A673 (cell line): ENCODE data around the gene TNPO2. TPM values are rescaled to one million over a fixed set of nuclear protein-coding genes. Genes with fewer than 3 reads are reported as not detected.

ENCODE experiments used
- BruUV-seq: library from RNA; stranded (reverse); fragments of 400-500 nt; replicated peaks from 2 replicates; lab custom pipeline; 2021; lab: Mats Ljungman, UMichigan
- CTCF ChIA-PET: fragments of 300-600 bp; sonication (Branson Sonifier 250); formaldehyde crosslinking; loops from one replicate; lab custom pipeline; 2022; ENCODE audit warnings: antibody characterized with exemption; lab: Charles Lee
- POLR2A ChIA-PET: fragments of 300-600 bp; sonication (Branson Sonifier 250); formaldehyde crosslinking; loops from one replicate; lab custom pipeline; 2022; ENCODE audit warnings: antibody characterized with exemption; ENCODE audit not compliant: low non-redundant PET; lab: Charles Lee
- DNase-seq: peaks from one replicate; pipeline ENCODE4 v3.0.0-alpha.2; 2015; ENCODE audit warnings: low spot score
- H3K27ac ChIP-seq: fragments of 200-600 bp; sonication (generic); 2 replicates; pipeline ENCODE4 v1.5.1; 2016; ENCODE audit warnings: mixed run types, low read depth, mild to moderate bottlenecking, mixed read lengths, antibody characterized with exemption, low read length; ENCODE audit not compliant: poor library complexity, severe bottlenecking
- H3K27me3 ChIP-seq: fragments of 200-600 bp; sonication (generic); replicated peaks from 2 replicates; pipeline ENCODE4 v1.6.1; 2017; ENCODE audit warnings: mixed run types, low read depth, mild to moderate bottlenecking, mixed read lengths, antibody characterized with exemption, low read length; ENCODE audit not compliant: insufficient read depth, poor library complexity
- H3K36me3 ChIP-seq: fragments of 200-600 bp; sonication (generic); 2 replicates; pipeline ENCODE4 v1.6.1; 2016; ENCODE audit warnings: mixed run types, mild to moderate bottlenecking, mixed read lengths, antibody characterized with exemption, low read length; ENCODE audit not compliant: insufficient read depth, poor library complexity, severe bottlenecking
- H3K4me1 ChIP-seq: fragments of 200-600 bp; sonication (generic); 2 replicates; pipeline ENCODE4 v1.6.1; 2017; ENCODE audit warnings: mixed run types, mild to moderate bottlenecking, mixed read lengths, antibody characterized with exemption, low read length; ENCODE audit not compliant: insufficient read depth, poor library complexity, severe bottlenecking
- H3K4me3 ChIP-seq: fragments of 200-600 bp; sonication (generic); 2 replicates; pipeline ENCODE4 v1.5.1; 2016; ENCODE audit warnings: low read depth, mixed run types, mild to moderate bottlenecking, mixed read lengths, low read length; ENCODE audit not compliant: poor library complexity, severe bottlenecking
- H3K9me3 ChIP-seq: fragments of 200-600 bp; sonication (generic); 2 replicates; pipeline ENCODE4 v1.6.1; 2016; ENCODE audit warnings: mixed run types, low read depth, mild to moderate bottlenecking, mixed read lengths, antibody characterized with exemption, low read length; ENCODE audit not compliant: poor library complexity, severe bottlenecking
- CTCF ChIP-seq: fragments of 300-800, 200-600 bp; sonication (generic); conservative IDR thresholded peaks from 2 replicates; pipeline ENCODE4 v1.5.1; 2017; ENCODE audit warnings: low read depth, mild to moderate bottlenecking, antibody characterized with exemption, low read length, moderate library complexity, mixed read lengths
- EZH2 ChIP-seq: fragments of 200-600 bp; sonication (generic); IDR thresholded peaks from 2 replicates; pipeline ENCODE4 v1.6.1; 2017; ENCODE audit warnings: borderline replicate concordance, low read depth, mild to moderate bottlenecking, mixed read lengths, antibody characterized with exemption, low read length; ENCODE audit not compliant: poor library complexity, severe bottlenecking
- intact Hi-C: fragments of 100-400 bp; cut with micrococcal nuclease; formaldehyde crosslinking; loops from one replicate; pipeline ENCODE4 v1.10.0; 2022; ENCODE audit not compliant: unreplicated experiment
- total RNA-seq: library from RNA; stranded (reverse); gene quantifications from 2 replicates; pipeline ENCODE4 v1.2.3, GENCODE V29; 2021

The TNPO2 gene
- total RNA-seq, 1 experiment from 2014 or later: 150 TPM

- CTCF ChIA-PET: no interaction called here
- Histone ChIP-seq H3K4me1 (peaks cover 3% of the 10 kb centered on the region), H3K4me3 (no peak overlapping the region), H3K27ac (no peak overlapping the region), H3K9me3 (no peaks in the 10 kb centered on the region), H3K36me3 (peaks cover 69% of the 10 kb centered on the region), H3K27me3 (no peaks in the 10 kb centered on the region)
- intact Hi-C loops: loop anchor here (10.0 kb wide), 1 partner anchor 621 kb away; the partner anchor contains the start of gene ZNF878
- POLR2A ChIA-PET: no interaction called here
- no TSS peak for BruUV-seq
- no peak for TF ChIP-seq EZH2
- TF ChIP-seq CTCF: no peak
- DNase-seq: no peak
Observed at GRCh38 chr19:12675399-12675798, 48.3 kb downstream of the TNPO2 start.

GRCh38 chr19:12672744-12673143 lies 51.0 kb downstream of the TNPO2 start:
- intact Hi-C loops: loop anchor here (1.0 to 10.0 kb wide), 2 partner anchors 108 to 618 kb away; partner anchors contain the start of gene ZNF878
- Histone ChIP-seq H3K27ac (no peak overlapping the region), H3K4me3 (no peak overlapping the region), H3K27me3 (no peaks in the 10 kb centered on the region), H3K9me3 (no peaks in the 10 kb centered on the region), H3K36me3 (peaks cover 44% of the 10 kb centered on the region), H3K4me1 (peaks cover 13% of the 10 kb centered on the region)
- BruUV-seq: no TSS peak
- TF ChIP-seq EZH2 (no peak), CTCF (no peak)
- no peak for DNase-seq
- ChIA-PET POLR2A (no interaction called here), CTCF (interaction anchor here (0.6 to 1.8 kb wide), 3 partner anchors 22 to 582 kb away, joined by 4 to 7 read pairs (median 5); no protein-coding TSS in a partner anchor)

GRCh38 chr19:12670159-12670928 lies 53.4 kb downstream of the TNPO2 start:
- peaks cover 23% of the 10 kb centered on the region for H3K36me3 ChIP-seq
- H3K9me3 ChIP-seq: no peaks in the 10 kb centered on the region
- ChIA-PET CTCF (no interaction called here), POLR2A (interaction anchor here (0.7 kb wide), 1 partner anchor 67 kb away, joined by 3 read pairs; the partner anchor contains the start of gene GET3)
- peak overlapping the region; percentile 89 for H3K4me3 ChIP-seq
- TF ChIP-seq CTCF (no peak), EZH2 (no peak)
- H3K4me1 ChIP-seq: peaks cover 18% of the 10 kb centered on the region
- TSS peak; percentile 61 for BruUV-seq
- DNase-seq: no peak
- H3K27ac ChIP-seq: peak overlapping the region; percentile 97
- no peaks in the 10 kb centered on the region for H3K27me3 ChIP-seq
- intact Hi-C loops: loop anchor here (10.0 kb wide), 1 partner anchor 616 kb away; the partner anchor contains the start of gene ZNF878
